Mesothelial cell of epicardium (in vitro differentiated cells): ENCODE measurements around the gene LSM7. TPM values are rescaled to one million over a fixed set of nuclear protein-coding genes. Genes with fewer than 3 reads are reported as not detected.

Experiments
- DNase-seq, 2 experiments: peaks; one replicate each; pipeline ENCODE4 v3.0.0; 2021; ENCODE audit warnings: low spot score in 2 of 2; ENCODE audit not compliant: unreplicated experiment in 2 of 2
- H3K27ac Mint-ChIP-seq: 2 replicates; pipeline ENCODE4 v1.8.0; 2021; ENCODE audit warnings: mixed read lengths
- H3K27me3 Mint-ChIP-seq: 2 replicates; pipeline ENCODE4 v1.8.0; 2021; ENCODE audit warnings: low read depth, mixed read lengths
- H3K36me3 Mint-ChIP-seq: 2 replicates; pipeline ENCODE4 v1.8.0; 2021; ENCODE audit warnings: mixed read lengths
- H3K4me1 Mint-ChIP-seq: 2 replicates; pipeline ENCODE4 v1.8.0; 2021; ENCODE audit warnings: mixed read lengths
- H3K4me3 Mint-ChIP-seq: 2 replicates; pipeline ENCODE4 v1.8.0; 2021; ENCODE audit warnings: mild to moderate bottlenecking, moderate library complexity, mixed read lengths
- H3K9me3 Mint-ChIP-seq: 2 replicates; pipeline ENCODE4 v1.8.0; 2021; ENCODE audit warnings: mixed read lengths
- total RNA-seq: library from RNA; stranded (reverse); gene quantifications from 3 replicates; pipeline ENCODE4 v1.2.1, GENCODE V29; 2021
- TF ChIP-seq, protein P1 (sequence below): fragments of 200-600 bp; sonication (generic); IDR thresholded peaks from one replicate; pipeline ENCODE4 v1.5.0; 2021; ENCODE audit warnings: antibody characterized with exemption; ENCODE audit not compliant: unreplicated experiment

Gene LSM7
- total RNA-seq, 1 donor from 2014 or later, result 141 TPM

DNA sequence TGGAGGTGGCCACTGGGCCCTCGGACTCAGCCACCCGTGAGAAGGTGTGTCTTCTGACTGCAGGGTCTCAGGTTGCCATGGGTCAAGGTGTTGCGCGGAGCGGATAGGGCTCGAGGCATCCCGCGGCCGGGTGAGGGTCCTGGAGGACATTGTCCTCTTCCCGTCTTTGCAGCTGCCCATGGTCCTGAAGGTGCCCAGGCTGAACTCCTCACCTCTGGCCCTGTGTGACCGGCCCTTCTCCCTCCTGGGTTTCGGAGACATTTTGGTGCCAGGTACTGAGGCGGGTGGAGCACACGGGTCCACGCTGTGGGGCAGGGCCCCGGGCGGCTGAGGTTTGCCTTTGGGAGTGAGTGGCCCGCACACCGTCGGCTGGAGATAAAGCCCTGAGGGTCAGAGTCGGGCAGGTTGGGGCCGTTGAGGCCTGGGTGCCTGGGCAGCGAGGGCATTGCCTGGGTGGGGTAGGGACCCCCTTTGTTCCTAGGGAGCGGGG, 16.0 kb upstream of the LSM7 start:
- peaks cover 13% of the 10 kb centered on the region for H3K4me1 Mint-ChIP-seq
- no peaks in the 10 kb centered on the region for H3K27me3 Mint-ChIP-seq
- H3K27ac Mint-ChIP-seq, result no peak overlapping the region
- no peaks in the 10 kb centered on the region for H3K9me3 Mint-ChIP-seq
- H3K4me3 Mint-ChIP-seq, result no peak overlapping the region
- TF ChIP-seq, protein P1, sequence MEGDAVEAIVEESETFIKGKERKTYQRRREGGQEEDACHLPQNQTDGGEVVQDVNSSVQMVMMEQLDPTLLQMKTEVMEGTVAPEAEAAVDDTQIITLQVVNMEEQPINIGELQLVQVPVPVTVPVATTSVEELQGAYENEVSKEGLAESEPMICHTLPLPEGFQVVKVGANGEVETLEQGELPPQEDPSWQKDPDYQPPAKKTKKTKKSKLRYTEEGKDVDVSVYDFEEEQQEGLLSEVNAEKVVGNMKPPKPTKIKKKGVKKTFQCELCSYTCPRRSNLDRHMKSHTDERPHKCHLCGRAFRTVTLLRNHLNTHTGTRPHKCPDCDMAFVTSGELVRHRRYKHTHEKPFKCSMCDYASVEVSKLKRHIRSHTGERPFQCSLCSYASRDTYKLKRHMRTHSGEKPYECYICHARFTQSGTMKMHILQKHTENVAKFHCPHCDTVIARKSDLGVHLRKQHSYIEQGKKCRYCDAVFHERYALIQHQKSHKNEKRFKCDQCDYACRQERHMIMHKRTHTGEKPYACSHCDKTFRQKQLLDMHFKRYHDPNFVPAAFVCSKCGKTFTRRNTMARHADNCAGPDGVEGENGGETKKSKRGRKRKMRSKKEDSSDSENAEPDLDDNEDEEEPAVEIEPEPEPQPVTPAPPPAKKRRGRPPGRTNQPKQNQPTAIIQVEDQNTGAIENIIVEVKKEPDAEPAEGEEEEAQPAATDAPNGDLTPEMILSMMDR, result no peak
- H3K36me3 Mint-ChIP-seq, result peaks cover 5% of the 10 kb centered on the region
- DNase-seq, result no peak

GRCh38 chr19:2343289-2343982, 15.1 kb upstream of the LSM7 start:
- Mint-ChIP-seq H3K4me1 (peaks cover 13% of the 10 kb centered on the region), H3K4me3 (no peak overlapping the region), H3K27me3 (no peaks in the 10 kb centered on the region), H3K27ac (no peak overlapping the region), H3K36me3 (peaks cover 5% of the 10 kb centered on the region), H3K9me3 (no peaks in the 10 kb centered on the region)
- TF ChIP-seq, protein P1, result no peak
- no peak for DNase-seq

- Mint-ChIP-seq H3K36me3 (peaks cover 6% of the 10 kb centered on the region), H3K4me1 (peaks cover 18% of the 10 kb centered on the region), H3K4me3 (no peak overlapping the region), H3K27ac (peak overlapping the region; percentile 93), H3K9me3 (no peaks in the 10 kb centered on the region), H3K27me3 (no peaks in the 10 kb centered on the region)
- no peak for DNase-seq
- TF ChIP-seq, protein P1, result no peak
Observed at GRCh38 chr19:2342656-2343288, 14.4 kb upstream of the LSM7 start.

- TF ChIP-seq, protein P1, result no peak
- H3K4me1 Mint-ChIP-seq, result peaks cover 26% of the 10 kb centered on the region
- H3K27me3 Mint-ChIP-seq, result no peaks in the 10 kb centered on the region
- DNase-seq, result peak in 1 of 2 experiments; percentile 61
- peak overlapping the region; percentile 93 for H3K27ac Mint-ChIP-seq
- H3K36me3 Mint-ChIP-seq, result peaks cover 10% of the 10 kb centered on the region
- no peaks in the 10 kb centered on the region for H3K9me3 Mint-ChIP-seq
- H3K4me3 Mint-ChIP-seq, result peak overlapping the region; percentile 17
Observed at GRCh38 chr19:2341982-2342381, 13.6 kb upstream of the LSM7 start.

- H3K36me3 Mint-ChIP-seq, result peaks cover 10% of the 10 kb centered on the region
- H3K27ac Mint-ChIP-seq, result peak overlapping the region; percentile 93
- H3K4me3 Mint-ChIP-seq, result peak overlapping the region; percentile 29
- H3K27me3 Mint-ChIP-seq, result no peaks in the 10 kb centered on the region
- TF ChIP-seq, protein P1, result no peak
- H3K9me3 Mint-ChIP-seq, result no peaks in the 10 kb centered on the region
- peaks cover 33% of the 10 kb centered on the region for H3K4me1 Mint-ChIP-seq
- no peak for DNase-seq
Observed at GRCh38 chr19:2341244-2341751, 12.9 kb upstream of the LSM7 start.
